Panc1 (cell line): Measurements from ENCODE around the gene RGS3. TPM values are rescaled to one million over a fixed set of nuclear protein-coding genes. Genes with fewer than 3 reads are reported as not detected.

Experiments
- ATAC-seq: fragments of 200-7000 bp; cut with Tn5 transposase; 2 replicates; pipeline ENCODE4 v1.9.1; 2020; ENCODE audit warnings: mild to moderate bottlenecking, moderate library complexity
- BruUV-seq: library from RNA; stranded (reverse); fragments of 400-500 nt; replicated peaks from 2 replicates; lab custom pipeline; 2021; lab: Mats Ljungman, UMichigan
- CTCF ChIA-PET: fragments of 300-600 bp; sonication (Branson Sonifier 250); formaldehyde crosslinking; loops from one replicate; lab custom pipeline; 2022; ENCODE audit warnings: antibody characterized with exemption; lab: Charles Lee
- POLR2A ChIA-PET: fragments of 300-600 bp; sonication (Branson Sonifier 250); formaldehyde crosslinking; loops from one replicate; lab custom pipeline; 2022; ENCODE audit warnings: antibody characterized with exemption; lab: Charles Lee
- DNase-seq: peaks from one replicate; pipeline ENCODE4 v3.0.0-alpha.2; 2010; ENCODE audit warnings: low read depth, low spot score
- H3K27ac ChIP-seq: 2 replicates; pipeline ENCODE4 v1.5.1; 2011; ENCODE audit warnings: mild to moderate bottlenecking, low read length, inconsistent platforms
- H3K27me3 ChIP-seq: fragments of 200-500 bp; sonication (Bioruptor generic); 2 replicates; pipeline ENCODE4 v1.6.0; 2014; ENCODE audit warnings: low read length, inconsistent platforms; ENCODE audit not compliant: control insufficient read depth, insufficient read depth
- H3K36me3 ChIP-seq: fragments of 200-500 bp; sonication (Bioruptor generic); 2 replicates; pipeline ENCODE4 v1.5.1; 2014; ENCODE audit warnings: inconsistent platforms, mild to moderate bottlenecking, low read length, moderate library complexity; ENCODE audit not compliant: control insufficient read depth, insufficient read depth
- H3K4me1 ChIP-seq: 2 replicates; pipeline ENCODE4 v1.5.1; 2011; ENCODE audit warnings: inconsistent platforms, mild to moderate bottlenecking, low read length, moderate library complexity; ENCODE audit not compliant: control insufficient read depth, insufficient read depth
- H3K4me3 ChIP-seq, 2 experiments: 2 replicates each; pipeline ENCODE4 v1.5.1; 2011 to 2012; ENCODE audit warnings: low read depth in 2 of 2, low read length in 2 of 2, mild to moderate bottlenecking in 2 of 2, inconsistent platforms in 1 of 2, moderate library complexity in 1 of 2
- H3K9me3 ChIP-seq: fragments of 200-500 bp; sonication (Bioruptor generic); 2 replicates; pipeline ENCODE4 v1.5.1; 2014; ENCODE audit warnings: low read depth, mild to moderate bottlenecking, inconsistent platforms, low read length, moderate library complexity; ENCODE audit not compliant: control insufficient read depth, insufficient read depth
- CTCF ChIP-seq: fragments of 450-650 bp; IDR thresholded peaks from 2 replicates; pipeline ENCODE4 v1.5.1; 2017; ENCODE audit warnings: mild to moderate bottlenecking
- POLR2AphosphoS5 ChIP-seq: IDR thresholded peaks from 2 replicates; pipeline ENCODE4 v1.6.1; 2012; ENCODE audit warnings: mild to moderate bottlenecking, low read depth, low read length, moderate library complexity
- SIN3A ChIP-seq: IDR thresholded peaks from 2 replicates; pipeline ENCODE4 v1.6.1; 2012; ENCODE audit warnings: low read depth, mild to moderate bottlenecking, low read length, moderate library complexity, borderline replicate concordance; ENCODE audit not compliant: insufficient read depth
- TCF7L2 ChIP-seq: IDR thresholded peaks from 2 replicates; pipeline ENCODE4 v1.6.1; 2011; ENCODE audit warnings: mild to moderate bottlenecking, low read depth, low read length, inconsistent platforms
- in situ Hi-C: cut with HindIII; loops from 2 replicates; pipeline ENCODE4 v1.10.0; 2016; ENCODE audit warnings: low sequenced_read_pairs, low pct_unique_long_range_greater_than_20kb
- intact Hi-C: fragments of 100-400 bp; cut with micrococcal nuclease; formaldehyde crosslinking; loops from one replicate; pipeline ENCODE4 v1.10.0; 2022; ENCODE audit not compliant: unreplicated experiment
- total RNA-seq: library from RNA; stranded (reverse); gene quantifications from one replicate; pipeline ENCODE4 v1.2.1, GENCODE V29; 2021; ENCODE audit not compliant: unreplicated experiment
- TF ChIP-seq, protein P1 (sequence below), 2 experiments: IDR thresholded peaks; 2 replicates each; pipeline ENCODE4 v1.6.1; 2011 to 2012; ENCODE audit warnings: low read depth in 2 of 2, control low read depth in 1 of 2, low read length in 1 of 2, mild to moderate bottlenecking in 1 of 2, moderate library complexity in 1 of 2; ENCODE audit not compliant: insufficient read depth in 1 of 2

Gene RGS3
- total RNA-seq, 1 experiment from 2014 or later, result 15.1 TPM

DNA sequence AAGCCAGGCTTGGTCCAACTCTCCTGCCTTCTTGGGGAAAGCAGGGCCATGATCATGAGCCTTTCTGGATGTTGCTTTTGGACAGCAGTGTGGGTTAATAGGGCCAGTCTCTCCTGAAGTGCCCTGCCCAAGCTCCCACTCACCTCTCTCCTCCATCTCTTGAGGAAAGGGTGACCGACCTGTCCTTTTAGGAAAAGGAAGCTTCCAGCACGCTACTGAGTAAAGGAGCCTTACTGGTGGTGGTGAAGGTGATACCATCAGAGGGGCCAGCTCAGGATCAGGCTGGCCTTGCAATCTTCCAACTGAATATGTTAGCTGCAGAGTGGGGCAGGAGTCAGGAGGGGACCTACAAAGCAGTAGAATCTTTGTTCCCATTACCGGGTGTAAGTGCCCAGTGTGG is 2.2 kb upstream of the RGS3 start:
- intact Hi-C loops, result no loop called here
- TF ChIP-seq POLR2AphosphoS5, result no peak
- TF ChIP-seq SIN3A, result no peak
- TF ChIP-seq CTCF, result no peak
- TF ChIP-seq, protein P1, sequence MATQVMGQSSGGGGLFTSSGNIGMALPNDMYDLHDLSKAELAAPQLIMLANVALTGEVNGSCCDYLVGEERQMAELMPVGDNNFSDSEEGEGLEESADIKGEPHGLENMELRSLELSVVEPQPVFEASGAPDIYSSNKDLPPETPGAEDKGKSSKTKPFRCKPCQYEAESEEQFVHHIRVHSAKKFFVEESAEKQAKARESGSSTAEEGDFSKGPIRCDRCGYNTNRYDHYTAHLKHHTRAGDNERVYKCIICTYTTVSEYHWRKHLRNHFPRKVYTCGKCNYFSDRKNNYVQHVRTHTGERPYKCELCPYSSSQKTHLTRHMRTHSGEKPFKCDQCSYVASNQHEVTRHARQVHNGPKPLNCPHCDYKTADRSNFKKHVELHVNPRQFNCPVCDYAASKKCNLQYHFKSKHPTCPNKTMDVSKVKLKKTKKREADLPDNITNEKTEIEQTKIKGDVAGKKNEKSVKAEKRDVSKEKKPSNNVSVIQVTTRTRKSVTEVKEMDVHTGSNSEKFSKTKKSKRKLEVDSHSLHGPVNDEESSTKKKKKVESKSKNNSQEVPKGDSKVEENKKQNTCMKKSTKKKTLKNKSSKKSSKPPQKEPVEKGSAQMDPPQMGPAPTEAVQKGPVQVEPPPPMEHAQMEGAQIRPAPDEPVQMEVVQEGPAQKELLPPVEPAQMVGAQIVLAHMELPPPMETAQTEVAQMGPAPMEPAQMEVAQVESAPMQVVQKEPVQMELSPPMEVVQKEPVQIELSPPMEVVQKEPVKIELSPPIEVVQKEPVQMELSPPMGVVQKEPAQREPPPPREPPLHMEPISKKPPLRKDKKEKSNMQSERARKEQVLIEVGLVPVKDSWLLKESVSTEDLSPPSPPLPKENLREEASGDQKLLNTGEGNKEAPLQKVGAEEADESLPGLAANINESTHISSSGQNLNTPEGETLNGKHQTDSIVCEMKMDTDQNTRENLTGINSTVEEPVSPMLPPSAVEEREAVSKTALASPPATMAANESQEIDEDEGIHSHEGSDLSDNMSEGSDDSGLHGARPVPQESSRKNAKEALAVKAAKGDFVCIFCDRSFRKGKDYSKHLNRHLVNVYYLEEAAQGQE (IDR thresholded peaks at IDR 0.05; ENCODE audit: insufficient read depth in 1 of 2, low read depth in 2 of 2, low read length in 1 of 2), result no peak
- no peak for TF ChIP-seq TCF7L2
- Histone ChIP-seq H3K27me3 (no peaks in the 10 kb centered on the region), H3K27ac (no peak overlapping the region), H3K4me1 (peaks cover 22% of the 10 kb centered on the region), H3K36me3 (peaks cover 3% of the 10 kb centered on the region; the same call in 1 of the 2 replicates), H3K4me3 (no peak overlapping the region), H3K9me3 (no peaks in the 10 kb centered on the region)
- ChIA-PET POLR2A (no interaction called here), CTCF (no interaction called here)
- in situ Hi-C loops, result no loop called here
- DNase-seq, result no peak
- no TSS peak for BruUV-seq
- no peak for ATAC-seq

DNA sequence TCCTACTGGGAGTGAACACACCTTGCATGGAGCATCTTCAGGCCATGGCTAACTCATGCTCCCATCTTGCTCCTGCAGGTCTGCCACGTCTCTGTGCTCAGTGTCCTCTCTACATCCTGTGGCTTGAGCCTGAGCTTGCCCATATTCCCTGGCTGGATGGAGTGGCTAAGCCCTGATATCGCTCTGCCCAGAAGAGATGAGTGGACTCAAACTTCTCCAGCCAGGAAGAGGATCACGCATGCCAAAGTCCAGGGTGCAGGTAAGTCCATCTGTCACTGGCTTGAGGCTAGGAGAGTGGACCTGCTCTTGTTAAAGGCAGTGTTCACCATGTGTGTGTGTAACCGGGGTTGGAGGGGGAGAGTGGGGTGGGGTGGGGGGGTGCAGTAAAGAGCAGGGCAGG is 1.6 kb upstream of the RGS3 start:
- no peak overlapping the region for H3K4me3 ChIP-seq
- TF ChIP-seq CTCF (no peak), TCF7L2 (no peak), POLR2AphosphoS5 (no peak), SIN3A (no peak)
- TF ChIP-seq, protein P1 (IDR thresholded peaks at IDR 0.05; ENCODE audit: insufficient read depth in 1 of 2, low read depth in 2 of 2, low read length in 1 of 2), result no peak
- no TSS peak for BruUV-seq
- peaks cover 22% of the 10 kb centered on the region for H3K4me1 ChIP-seq
- POLR2A ChIA-PET, result no interaction called here
- H3K9me3 ChIP-seq, result no peaks in the 10 kb centered on the region
- H3K36me3 ChIP-seq, result peaks cover 3% of the 10 kb centered on the region; the same call in 1 of the 2 replicates
- intact Hi-C loops (no loop called here), in situ Hi-C loops (no loop called here)
- ATAC-seq (no peak), DNase-seq (no peak)
- no peaks in the 10 kb centered on the region for H3K27me3 ChIP-seq
- CTCF ChIA-PET, result no interaction called here
- H3K27ac ChIP-seq, result no peak overlapping the region
